Liver (tissue), 9 donors: ENCODE data around the gene TMEM260. TPM values are rescaled to one million over a fixed set of nuclear protein-coding genes. Genes with fewer than 3 reads are reported as not detected.
"Not testable (repeated sequence)": the region's sequence is repeated elsewhere in the genome, so short reads cannot be mapped to it uniquely, and the experiment has no call there.

Experiments
- DNase-seq: peaks from one replicate; pipeline ENCODE4 v3.0.0-alpha.2; 2017; ENCODE audit warnings: low spot score
- H3K27ac ChIP-seq, 2 donors: one replicate each; pipeline ENCODE4 v1.7.0; 2013; ENCODE audit warnings: inconsistent platforms in 2 of 2, low read length in 2 of 2, control low read depth in 1 of 2, low read depth in 1 of 2, mild to moderate bottlenecking in 1 of 2
- H3K27me3 ChIP-seq, 4 donors: one replicate each; pipeline versions ENCODE4 v1.6.1 to v1.7.0; 2013; ENCODE audit warnings: low read length in 3 of 4, inconsistent platforms in 1 of 4, mild to moderate bottlenecking in 1 of 4, moderate library complexity in 1 of 4; ENCODE audit not compliant: control insufficient read depth in 4 of 4, insufficient read depth in 4 of 4
- H3K36me3 ChIP-seq, 4 donors: one replicate each; pipeline versions ENCODE4 v1.6.1 to v1.7.0; 2013; ENCODE audit warnings: low read length in 3 of 4, mild to moderate bottlenecking in 3 of 4, low read depth in 1 of 4, moderate library complexity in 1 of 4; ENCODE audit not compliant: control insufficient read depth in 4 of 4, insufficient read depth in 3 of 4
- H3K4me1 ChIP-seq, 4 donors: one replicate each; pipeline versions ENCODE4 v1.6.1 to v1.7.0; 2013; ENCODE audit warnings: low read length in 3 of 4, mild to moderate bottlenecking in 3 of 4, moderate library complexity in 1 of 4; ENCODE audit not compliant: control insufficient read depth in 4 of 4, insufficient read depth in 4 of 4
- H3K4me3 ChIP-seq, 3 donors: one replicate each; pipeline versions ENCODE4 v1.6.1 to v1.7.0; 2013; ENCODE audit warnings: low read length in 3 of 3, control low read depth in 1 of 3, low read depth in 1 of 3, mild to moderate bottlenecking in 1 of 3
- H3K9ac ChIP-seq, 2 donors: one replicate each; pipeline ENCODE4 v1.7.0; 2013; ENCODE audit warnings: low read length in 2 of 2, mild to moderate bottlenecking in 2 of 2, moderate library complexity in 2 of 2, control low read depth in 1 of 2, low read depth in 1 of 2
- H3K9me3 ChIP-seq, 4 donors: one replicate each; pipeline versions ENCODE4 v1.6.1 to v1.7.0; 2013; ENCODE audit warnings: low read length in 3 of 4; ENCODE audit not compliant: control insufficient read depth in 4 of 4
- CTCF ChIP-seq: fragments of 150-350 bp; IDR thresholded peaks from 2 replicates; pipeline ENCODE4 v1.5.1; 2017; ENCODE audit warnings: improper control_type of control experiment, low read depth, low read length; ENCODE audit not compliant: missing input control
- HNF4A ChIP-seq, 2 donors: conservative IDR thresholded peaks; 2 replicates each; pipeline ENCODE4 v1.6.1; 2016; ENCODE audit warnings: antibody characterized with exemption in 2 of 2, mild to moderate bottlenecking in 2 of 2
- RXRA ChIP-seq, 2 donors: IDR thresholded peaks; 2 replicates each; pipeline ENCODE4 v1.6.1; 2017 to 2018; ENCODE audit warnings: antibody characterized with exemption in 2 of 2, mild to moderate bottlenecking in 1 of 2
- SP1 ChIP-seq: IDR thresholded peaks from 2 replicates; pipeline ENCODE4 v1.6.1; 2018; ENCODE audit warnings: antibody characterized with exemption, mild to moderate bottlenecking
- WGBS: extraction: QIAGEN DNeasy Blood & Tissue Kit; methylation state at CpG from one replicate; pipeline ENCODE4 v1.1.7; 2013; 5-methylcytosine and 5-hydroxymethylcytosine counted together
- polyA plus RNA-seq, 2 donors: library from polyadenylated mRNA; stranded (reverse) in 1 of 2; unstranded in 1 of 2; fragments of 200-250 nt in 1 of 2; fragments of >200 nt in 1 of 2; fragmentation: Nextera tagmentation in 1 of 2; extraction: Ambion mirVana in 1 of 2; gene quantifications; one replicate each; pipeline versions ENCODE4 v1.2.1 to v1.2.3, GENCODE V29; 2013 to 2015
- total RNA-seq, 2 donors: library from RNA; depleted of rRNA; stranded (reverse); fragments of >200 nt; gene quantifications; one replicate each; pipeline ENCODE4 v1.2.3, GENCODE V29; 2014
- TF ChIP-seq, protein P1 (sequence below): IDR thresholded peaks from 2 replicates; pipeline ENCODE4 v1.6.1; 2016; ENCODE audit warnings: antibody characterized with exemption, mild to moderate bottlenecking
- donor health status: healthy.
- donor health status: healthy.
- donor health status: healthy.
- donor health status: healthy.
- donor health status: healthy.

TMEM260 gene
- total and polyA plus RNA-seq, 4 donors, result 4.9 to 11.6 (median 9.0) TPM

DNA sequence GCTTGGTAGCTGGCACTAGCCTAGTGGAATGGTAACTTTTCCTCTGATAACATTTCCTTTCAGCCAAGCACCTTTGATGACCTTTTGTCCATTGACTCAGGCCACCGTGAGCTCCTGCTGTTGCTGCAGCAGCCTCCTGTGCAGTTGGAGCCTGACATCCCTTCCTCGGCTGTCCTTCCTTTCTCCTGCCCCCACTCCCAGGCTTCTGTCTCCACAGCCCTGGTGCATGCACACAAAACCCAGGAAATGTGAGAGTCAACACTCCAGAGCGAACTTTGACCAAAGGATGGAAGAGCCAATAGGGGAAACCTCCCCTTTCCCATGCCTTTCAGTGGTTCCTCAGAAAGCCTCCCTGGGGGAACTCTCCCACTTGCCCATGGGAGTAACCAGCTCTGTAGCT is 115.0 kb downstream of the TMEM260 start:
- Histone ChIP-seq H3K4me3 (no peak overlapping the region), H3K27me3 (no peaks in the 10 kb centered on the region), H3K36me3 (no peaks in the 10 kb centered on the region), H3K4me1 (peaks cover 0 to 4% (median 3%) of the 10 kb centered on the region in 4 donors), H3K27ac (no peak overlapping the region), H3K9ac (no peak overlapping the region), H3K9me3 (no peaks in the 10 kb centered on the region)
- no peak for DNase-seq
- TF ChIP-seq RXRA (IDR thresholded peaks at IDR 0.05), result peak in 1 of 2 donors; percentile 8
- TF ChIP-seq, protein P1, sequence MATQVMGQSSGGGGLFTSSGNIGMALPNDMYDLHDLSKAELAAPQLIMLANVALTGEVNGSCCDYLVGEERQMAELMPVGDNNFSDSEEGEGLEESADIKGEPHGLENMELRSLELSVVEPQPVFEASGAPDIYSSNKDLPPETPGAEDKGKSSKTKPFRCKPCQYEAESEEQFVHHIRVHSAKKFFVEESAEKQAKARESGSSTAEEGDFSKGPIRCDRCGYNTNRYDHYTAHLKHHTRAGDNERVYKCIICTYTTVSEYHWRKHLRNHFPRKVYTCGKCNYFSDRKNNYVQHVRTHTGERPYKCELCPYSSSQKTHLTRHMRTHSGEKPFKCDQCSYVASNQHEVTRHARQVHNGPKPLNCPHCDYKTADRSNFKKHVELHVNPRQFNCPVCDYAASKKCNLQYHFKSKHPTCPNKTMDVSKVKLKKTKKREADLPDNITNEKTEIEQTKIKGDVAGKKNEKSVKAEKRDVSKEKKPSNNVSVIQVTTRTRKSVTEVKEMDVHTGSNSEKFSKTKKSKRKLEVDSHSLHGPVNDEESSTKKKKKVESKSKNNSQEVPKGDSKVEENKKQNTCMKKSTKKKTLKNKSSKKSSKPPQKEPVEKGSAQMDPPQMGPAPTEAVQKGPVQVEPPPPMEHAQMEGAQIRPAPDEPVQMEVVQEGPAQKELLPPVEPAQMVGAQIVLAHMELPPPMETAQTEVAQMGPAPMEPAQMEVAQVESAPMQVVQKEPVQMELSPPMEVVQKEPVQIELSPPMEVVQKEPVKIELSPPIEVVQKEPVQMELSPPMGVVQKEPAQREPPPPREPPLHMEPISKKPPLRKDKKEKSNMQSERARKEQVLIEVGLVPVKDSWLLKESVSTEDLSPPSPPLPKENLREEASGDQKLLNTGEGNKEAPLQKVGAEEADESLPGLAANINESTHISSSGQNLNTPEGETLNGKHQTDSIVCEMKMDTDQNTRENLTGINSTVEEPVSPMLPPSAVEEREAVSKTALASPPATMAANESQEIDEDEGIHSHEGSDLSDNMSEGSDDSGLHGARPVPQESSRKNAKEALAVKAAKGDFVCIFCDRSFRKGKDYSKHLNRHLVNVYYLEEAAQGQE, result no peak
- no peak for TF ChIP-seq CTCF
- TF ChIP-seq HNF4A (conservative IDR thresholded peaks at IDR 0.05), result peak; percentile 55 to 63
- no peak for TF ChIP-seq SP1
- 41% methylated on average over 3 of the region's 3 CpGs for WGBS

GRCh38 chr14:56695216-56695615 is 115.6 kb downstream of the TMEM260 start:
- not testable (repeated sequence) for H3K27me3 ChIP-seq, H3K9me3 ChIP-seq, H3K4me3 ChIP-seq, H3K4me1 ChIP-seq, H3K9ac ChIP-seq, DNase-seq, H3K27ac ChIP-seq, H3K36me3 ChIP-seq
- 89% methylated on average over 9 of the region's 9 CpGs for WGBS

Other genes starting within 250 kb of the TMEM260 start
- not detected for gene OTX2, start 230.7 kb downstream of the TMEM260 start, total RNA-seq
- gene OTX2, start 230.7 kb downstream of the TMEM260 start, polyA plus RNA-seq, result not detected